ENCODE results near the gene CCDC146.
"Not testable (repeated sequence)": the region's sequence is repeated elsewhere in the genome, so short reads cannot be mapped to it uniquely, and the experiment has no call there.

The CCDC146 gene

DNA sequence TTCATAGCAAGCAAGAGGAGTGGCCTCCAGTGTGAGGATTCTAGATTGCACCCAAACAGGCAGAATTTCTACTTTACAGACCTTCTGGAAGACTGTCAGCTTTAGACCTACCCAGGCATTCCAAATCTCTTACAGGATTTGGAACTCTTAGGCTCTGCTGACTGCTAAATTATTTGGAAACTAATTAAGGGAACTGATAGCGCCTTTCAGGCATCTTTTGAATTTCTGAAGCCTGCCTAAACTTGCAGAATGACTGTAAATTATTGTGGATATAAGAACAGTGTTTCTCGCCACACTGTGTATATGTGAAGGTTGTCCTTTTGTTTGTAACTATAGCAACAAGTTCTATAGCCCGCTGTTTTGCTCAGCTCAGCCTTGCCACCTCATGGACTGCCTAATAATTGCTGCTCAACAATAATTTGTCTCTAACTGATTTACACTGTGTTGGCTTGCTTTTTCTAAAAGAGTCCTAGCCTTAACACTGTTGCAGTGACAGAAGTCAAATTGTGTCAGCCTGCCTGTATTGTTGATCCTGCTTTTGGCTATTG is 32.6 kb downstream of the CCDC146 start:
- DNase-seq (ENCODE audit: low spot score): not testable (repeated sequence)

DNA sequence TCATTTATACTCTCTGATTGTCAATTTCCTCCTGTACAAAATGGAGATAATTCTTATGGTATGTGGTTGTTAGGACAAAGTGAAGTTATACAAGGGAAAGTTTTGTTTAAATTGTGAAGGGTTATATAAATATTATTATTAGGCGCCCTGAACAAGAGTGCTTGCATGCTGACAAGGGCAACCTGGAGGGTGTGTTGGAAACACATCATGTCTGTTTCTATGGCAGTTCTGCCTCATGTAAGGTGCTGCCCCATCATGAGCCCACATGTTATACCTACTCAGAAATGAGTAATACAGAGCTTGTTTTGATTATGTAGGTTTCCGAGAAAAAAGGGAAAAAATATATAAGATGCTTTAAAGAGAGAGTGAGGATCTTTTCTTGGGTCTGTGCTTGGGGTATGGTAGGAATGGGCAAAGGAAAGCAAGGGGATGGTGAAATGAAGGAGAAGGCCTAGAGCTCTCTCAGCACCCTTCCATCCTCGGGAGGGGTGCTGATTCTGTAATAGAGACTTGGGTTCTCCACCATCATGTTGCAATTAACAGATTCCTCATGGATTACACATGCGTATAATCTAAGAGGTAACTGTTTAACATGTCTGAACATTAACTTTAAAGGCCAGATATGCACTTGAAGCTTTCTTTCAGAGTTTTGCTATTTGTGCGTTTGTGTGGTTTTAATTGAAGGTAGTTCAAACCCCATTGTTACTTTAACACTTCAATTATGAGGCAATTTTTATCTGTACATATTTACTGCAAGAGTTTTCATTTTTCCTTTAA is 33.4 kb downstream of the CCDC146 start:
- not testable (repeated sequence) for DNase-seq (ENCODE audit: low spot score)

DNA sequence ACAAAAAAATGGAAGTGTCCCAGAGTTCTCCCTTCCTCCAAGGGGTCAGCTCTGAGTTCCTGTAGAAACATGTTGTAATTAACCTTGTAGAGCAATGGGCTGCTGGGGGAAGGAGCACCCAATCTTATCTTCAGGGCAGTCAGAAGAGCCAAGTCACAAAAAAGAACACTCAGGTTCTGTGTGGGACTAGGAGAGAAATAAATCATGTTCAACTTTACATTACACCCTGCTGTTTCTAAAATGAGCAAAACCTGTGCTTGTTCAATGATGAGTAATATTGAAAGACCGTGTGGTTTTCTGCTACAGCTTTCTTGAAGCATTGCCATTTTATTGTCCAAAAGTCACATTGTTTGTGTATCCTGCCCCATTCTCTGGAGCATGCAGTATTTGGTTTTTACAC is 34.6 kb downstream of the CCDC146 start:
- DNase-seq (ENCODE audit: low spot score): not testable (repeated sequence)

DNA sequence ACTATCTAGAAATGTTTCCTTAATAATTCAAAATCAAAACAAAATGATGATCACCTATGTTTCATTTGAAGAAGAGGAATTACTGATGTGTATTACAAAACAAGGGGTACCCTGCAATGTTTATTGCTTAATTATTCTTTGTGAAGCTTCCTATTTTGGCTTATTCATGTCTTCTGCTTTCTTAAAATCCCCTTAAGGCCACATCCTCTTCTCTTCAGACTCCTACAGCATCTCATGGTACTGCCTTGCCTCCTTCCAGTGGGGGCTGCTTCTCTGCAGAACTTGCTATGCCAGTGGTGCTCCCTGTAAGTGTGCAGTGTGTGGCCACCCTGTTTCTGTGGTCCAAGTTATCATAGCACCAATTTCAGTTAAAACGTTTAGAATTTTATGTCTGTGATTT is 35.0 kb downstream of the CCDC146 start:
- DNase-seq (ENCODE audit: low spot score): no peak

DNA sequence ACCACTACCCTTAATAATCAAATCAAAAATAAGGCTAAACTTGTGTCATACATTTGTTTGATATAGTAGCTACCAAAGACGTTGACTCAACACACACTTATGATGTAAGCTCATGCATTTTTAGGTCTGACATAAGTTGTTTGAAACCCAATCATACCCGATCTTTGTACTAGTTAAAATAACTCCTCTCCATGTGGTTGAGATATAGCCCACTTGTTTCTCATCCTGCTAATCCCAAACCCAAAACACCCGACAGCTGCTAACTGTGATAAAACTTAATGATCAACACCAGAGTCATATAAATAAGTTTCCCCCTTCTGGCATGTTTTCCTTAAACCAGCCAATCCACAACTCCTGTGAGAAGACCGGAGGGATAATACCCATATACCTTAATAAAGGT is 48.7 kb downstream of the CCDC146 start:
- DNase-seq (ENCODE audit: low spot score): not testable (repeated sequence)

- not testable (repeated sequence) for DNase-seq (ENCODE audit: low spot score)
Observed at GRCh38 chr7:77172437-77173172, 50.2 kb downstream of the CCDC146 start.

DNA sequence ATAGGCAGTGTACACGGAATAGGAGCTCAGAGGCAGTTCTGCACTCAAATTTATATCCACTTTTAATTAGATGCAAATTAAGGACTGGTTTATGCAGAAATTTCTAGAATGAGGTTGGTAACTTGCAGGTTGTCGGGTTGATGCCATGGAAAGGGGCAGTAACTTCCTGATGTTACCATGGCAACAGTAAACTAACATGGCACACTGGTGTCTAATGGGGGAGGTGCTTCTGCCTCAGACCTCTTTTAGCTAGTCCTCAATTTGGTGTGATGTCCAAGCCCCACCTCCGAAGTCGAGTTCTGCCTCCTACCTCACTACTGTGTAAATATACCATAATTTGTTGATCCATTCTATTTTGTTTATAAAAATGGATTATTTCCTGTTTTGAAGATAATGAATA is 52.0 kb downstream of the CCDC146 start:
- DNase-seq (ENCODE audit: low spot score): not testable (repeated sequence)

- DNase-seq (ENCODE audit: low spot score): not testable (repeated sequence)
Observed at GRCh38 chr7:77175274-77175800, 52.9 kb downstream of the CCDC146 start.

DNA sequence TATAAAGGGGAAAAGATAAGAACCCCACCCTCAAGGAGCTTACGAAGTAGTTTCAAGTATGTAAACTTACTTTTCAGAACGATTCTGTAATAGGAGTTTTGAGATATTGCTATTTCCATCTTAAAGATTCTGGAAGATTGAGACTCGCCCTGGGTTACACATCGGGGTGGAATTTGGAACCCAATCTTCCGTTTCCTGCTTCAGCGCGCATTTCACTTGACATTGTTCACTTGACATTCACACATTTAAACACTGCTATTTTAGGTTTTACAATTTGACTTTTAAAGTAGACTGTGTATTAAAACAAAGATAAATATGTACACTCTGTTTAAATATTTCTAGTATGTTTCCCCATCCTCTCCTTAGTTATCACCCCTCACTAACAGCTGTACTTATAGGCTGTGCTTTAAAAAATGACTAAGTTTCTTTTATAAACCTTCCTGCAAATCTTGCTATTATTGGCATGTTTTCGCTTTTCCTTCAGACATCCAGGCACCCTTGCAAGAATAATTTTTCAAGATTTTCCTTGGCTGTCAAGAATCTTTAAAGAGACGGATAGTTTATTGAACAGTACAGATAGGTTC is 55.0 kb downstream of the CCDC146 start:
- not testable (repeated sequence) for DNase-seq (ENCODE audit: low spot score)

GRCh38 chr7:77178024-77178423 is 55.6 kb downstream of the CCDC146 start:
- DNase-seq (ENCODE audit: low spot score): not testable (repeated sequence)

GRCh38 chr7:77181015-77181595 is 58.7 kb downstream of the CCDC146 start:
- DNase-seq (ENCODE audit: low spot score): no peak

GRCh38 chr7:77181734-77182133 is 59.3 kb downstream of the CCDC146 start:
- DNase-seq (ENCODE audit: low spot score): no peak

GRCh38 chr7:77182261-77182660 is 59.8 kb downstream of the CCDC146 start:
- no peak for DNase-seq (ENCODE audit: low spot score)

DNA sequence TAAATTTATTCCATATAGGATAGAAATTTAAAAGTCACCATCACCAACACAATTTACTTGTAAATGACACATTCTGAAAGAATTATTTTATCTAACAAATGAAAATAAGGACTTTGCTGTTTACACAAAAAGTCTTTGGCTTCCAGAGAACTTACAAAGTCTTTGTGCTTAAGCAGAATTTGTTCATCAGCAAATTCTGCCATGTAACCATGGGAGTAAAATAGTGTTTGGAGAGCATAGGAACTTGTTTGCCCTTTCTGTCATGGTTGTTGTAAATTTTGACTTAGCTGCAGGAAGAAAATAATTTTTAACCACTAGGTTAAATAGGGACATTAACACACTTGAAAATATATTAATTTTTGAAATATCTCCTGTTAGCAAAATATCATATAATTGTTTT is 62.0 kb downstream of the CCDC146 start:
- no peak for DNase-seq (ENCODE audit: low spot score)

DNA sequence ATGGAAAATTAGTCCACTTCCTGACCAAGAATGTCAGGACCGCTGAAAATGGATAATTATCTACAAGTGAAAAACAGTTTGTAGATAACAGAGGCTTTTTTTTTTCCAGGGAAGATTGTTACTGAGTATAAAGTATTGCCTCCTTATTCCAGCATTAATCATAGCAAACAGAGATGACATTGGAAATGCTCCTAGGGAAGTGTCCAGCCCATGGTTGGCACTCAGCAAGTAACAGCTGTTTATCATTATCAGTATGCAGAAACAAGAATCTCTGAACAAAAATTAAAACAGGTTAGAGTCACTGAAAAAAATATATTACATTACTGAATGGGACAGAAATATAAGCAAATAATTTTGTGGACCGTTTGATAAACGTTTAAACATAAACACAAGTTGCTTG is 62.6 kb downstream of the CCDC146 start:
- DNase-seq (ENCODE audit: low spot score): no peak

- DNase-seq (ENCODE audit: low spot score): no peak
Observed at GRCh38 chr7:77185866-77186265, 63.5 kb downstream of the CCDC146 start.

- no peak for DNase-seq (ENCODE audit: low spot score)
Observed at GRCh38 chr7:77188731-77189437, 66.5 kb downstream of the CCDC146 start.

DNA sequence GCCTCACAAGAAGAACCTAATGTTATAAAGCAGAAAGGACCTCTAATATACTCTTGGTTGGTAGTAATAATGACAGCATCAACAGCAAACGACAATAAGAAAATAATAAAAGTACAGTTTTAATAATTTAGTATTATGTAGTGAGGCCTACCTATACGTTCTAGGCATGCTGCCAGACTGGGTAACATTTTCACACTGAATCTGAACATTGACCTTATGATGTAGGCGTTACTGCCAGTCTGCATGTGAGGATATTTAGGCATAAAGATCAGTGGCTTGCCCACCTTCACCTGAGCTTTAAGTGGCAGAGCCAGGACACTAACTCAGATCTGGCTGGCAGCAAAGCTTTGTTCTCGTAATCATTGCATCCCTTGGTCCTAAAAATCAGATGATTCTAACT is 74.7 kb downstream of the CCDC146 start:
- no peak for DNase-seq (ENCODE audit: low spot score)

DNA sequence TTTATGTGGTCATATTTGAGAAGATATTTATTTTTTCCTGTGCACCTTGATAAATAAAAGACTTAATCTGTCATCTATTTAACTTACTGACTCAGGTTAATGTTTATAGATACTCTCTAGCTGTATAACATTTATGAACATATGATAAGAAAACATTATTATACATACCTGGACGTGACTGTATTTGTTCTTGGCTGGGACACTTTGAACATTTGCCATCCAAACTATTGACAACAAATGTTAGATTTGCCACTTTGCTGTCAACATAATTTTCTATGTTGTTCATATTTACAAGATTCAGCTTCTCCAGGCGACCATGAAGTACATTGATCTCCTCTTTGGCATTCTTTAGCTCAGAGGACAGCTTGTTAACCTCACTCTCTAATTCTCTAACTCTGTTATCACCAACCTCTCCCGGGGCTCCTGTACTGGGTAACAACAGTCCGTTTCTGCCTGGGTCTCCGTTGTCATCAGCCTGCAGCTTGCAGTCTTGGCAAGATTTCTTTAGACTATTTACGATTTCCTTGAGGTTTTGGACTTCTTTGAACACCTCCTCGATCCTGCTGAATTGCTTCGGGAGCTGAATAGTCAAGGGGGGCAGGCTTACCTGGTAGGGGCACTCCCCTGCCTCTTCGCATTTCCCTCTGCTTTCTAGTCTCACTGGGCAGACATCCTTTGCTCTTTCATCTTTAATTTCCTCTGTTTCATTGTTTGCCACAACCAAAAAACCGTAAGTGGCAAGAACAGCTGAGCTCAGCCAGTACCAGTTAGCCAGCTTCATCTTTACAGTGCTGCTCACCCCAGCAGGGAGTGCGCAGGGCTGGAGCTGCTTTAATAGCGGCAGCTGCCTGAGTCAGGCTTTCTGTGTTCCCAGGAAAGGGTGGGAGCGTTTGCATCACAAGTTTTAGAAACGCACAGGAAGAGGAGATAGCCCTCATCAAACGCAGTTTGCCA is 76.9 kb downstream of the CCDC146 start, which contains the start of gene FGL2:
FGL2 (minus strand) TSS at position 807 of the 954 bp plus-strand sequence; CDS start at position 781, 26 bp downstream.
- DNase-seq (ENCODE audit: low spot score): peak; percentile 66

DNA sequence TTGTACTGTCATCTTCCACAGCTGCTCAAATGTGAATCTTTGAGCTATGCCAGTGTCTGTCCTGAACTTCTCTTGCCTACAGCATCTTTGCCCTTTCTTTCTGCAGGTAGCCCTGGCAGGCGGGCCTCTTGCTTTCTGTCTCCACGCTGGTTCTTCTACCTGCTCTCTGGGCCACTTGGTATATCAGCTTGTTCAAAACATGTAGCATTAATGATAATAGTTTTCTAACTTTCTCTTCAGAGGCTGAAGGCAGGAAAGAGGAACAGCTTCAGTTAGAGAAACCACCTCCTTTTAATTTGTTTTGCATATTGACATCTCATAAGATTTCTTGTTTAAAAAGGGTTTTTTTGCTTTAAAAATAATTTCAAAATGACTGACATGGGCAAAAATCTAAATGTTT is 78.1 kb downstream of the CCDC146 start:
- DNase-seq (ENCODE audit: low spot score): no peak
